Measurements from ENCODE around the gene ITGA2. TPM values are rescaled to one million over a fixed set of nuclear protein-coding genes. Genes with fewer than 3 reads are reported as not detected.

The ITGA2 gene
- total and polyA plus RNA-seq, 4 donors, result 2.0 to 36.1 (median 19.2) TPM

- no peak for DNase-seq
- no peak for ATAC-seq (ENCODE audit: insufficient read depth, low FRiP score)
- H3K27ac ChIP-seq (ENCODE audit: low read depth in 1 of 2, low read length in 1 of 2), result no peak overlapping the region
- 78 to 90% methylated on average over 2 of the region's 2 CpGs for WGBS, 2 donors
- no peaks in the 10 kb centered on the region for H3K27me3 ChIP-seq (ENCODE audit: control insufficient read depth in 3 of 3, insufficient read depth in 3 of 3, low read length in 2 of 3)
- no peak for TF ChIP-seq CTCF (IDR thresholded peaks at IDR 0.05; ENCODE audit: control extremely low read depth, extremely low read depth)
- no peaks in the 10 kb centered on the region for H3K9me3 ChIP-seq (ENCODE audit: control insufficient read depth in 4 of 4, insufficient read depth in 3 of 4, low read length in 3 of 4)
- H3K9ac ChIP-seq (ENCODE audit: insufficient read depth in 1 of 2, low read length in 2 of 2), result no peak overlapping the region
- peaks cover 9 to 31% (median 13%) of the 10 kb centered on the region in 4 donors for H3K36me3 ChIP-seq (ENCODE audit: control insufficient read depth in 4 of 4, insufficient read depth in 4 of 4, low read length in 4 of 4)
- H3K4me3 ChIP-seq, result no peak overlapping the region
- H3K4me1 ChIP-seq (ENCODE audit: control insufficient read depth in 5 of 5, insufficient read depth in 5 of 5, low read length in 5 of 5), result no peaks in the 10 kb centered on the region
These were observed 110.4 kb downstream of the ITGA2 start for GRCh38 chr5:53099546-53099945.

- DNase-seq, result no peak
- no peak overlapping the region for H3K4me3 ChIP-seq
- no peak overlapping the region for H3K27ac ChIP-seq (ENCODE audit: low read depth in 1 of 2, low read length in 1 of 2)
- no peaks in the 10 kb centered on the region for H3K4me1 ChIP-seq (ENCODE audit: control insufficient read depth in 5 of 5, insufficient read depth in 5 of 5, low read length in 5 of 5)
- no peak overlapping the region for H3K9ac ChIP-seq (ENCODE audit: insufficient read depth in 1 of 2, low read length in 2 of 2)
- H3K9me3 ChIP-seq (ENCODE audit: control insufficient read depth in 4 of 4, insufficient read depth in 3 of 4, low read length in 3 of 4), result no peaks in the 10 kb centered on the region
- no peak for ATAC-seq (ENCODE audit: insufficient read depth, low FRiP score)
- 80 to 84% methylated on average over 2 of the region's 2 CpGs for WGBS, 2 donors
- TF ChIP-seq CTCF (IDR thresholded peaks at IDR 0.05; ENCODE audit: control extremely low read depth, extremely low read depth), result no peak
- H3K27me3 ChIP-seq (ENCODE audit: control insufficient read depth in 3 of 3, insufficient read depth in 3 of 3, low read length in 2 of 3), result no peaks in the 10 kb centered on the region
- H3K36me3 ChIP-seq (ENCODE audit: control insufficient read depth in 4 of 4, insufficient read depth in 4 of 4, low read length in 4 of 4), result peaks cover 9 to 36% (median 13%) of the 10 kb centered on the region in 4 donors
These were observed 111.5 kb downstream of the ITGA2 start for GRCh38 chr5:53100606-53101005.

GRCh38 chr5:53105611-53106300 is 116.6 kb downstream of the ITGA2 start:
- H3K27me3 ChIP-seq (ENCODE audit: control insufficient read depth in 3 of 3, insufficient read depth in 3 of 3, low read length in 2 of 3), result no peaks in the 10 kb centered on the region
- ATAC-seq (ENCODE audit: insufficient read depth, low FRiP score) (no peak), DNase-seq (no peak)
- no peak overlapping the region for H3K27ac ChIP-seq (ENCODE audit: low read depth in 1 of 2, low read length in 1 of 2)
- H3K36me3 ChIP-seq (ENCODE audit: control insufficient read depth in 4 of 4, insufficient read depth in 4 of 4, low read length in 4 of 4), result peaks cover 0 to 17% (median 1%) of the 10 kb centered on the region in 4 donors
- no peaks in the 10 kb centered on the region for H3K9me3 ChIP-seq (ENCODE audit: control insufficient read depth in 4 of 4, insufficient read depth in 3 of 4, low read length in 3 of 4)
- peaks cover 0 to 10% (median 5%) of the 10 kb centered on the region in 5 donors for H3K4me1 ChIP-seq (ENCODE audit: control insufficient read depth in 5 of 5, insufficient read depth in 5 of 5, low read length in 5 of 5)
- 89 to 93% methylated on average over 5 of the region's 5 CpGs for WGBS, 2 donors
- no peak overlapping the region for H3K9ac ChIP-seq (ENCODE audit: insufficient read depth in 1 of 2, low read length in 2 of 2)
- TF ChIP-seq CTCF (IDR thresholded peaks at IDR 0.05; ENCODE audit: control extremely low read depth, extremely low read depth), result no peak
- H3K4me3 ChIP-seq, result no peak overlapping the region
